Dermis blood vessel endothelial cell (primary cell): ENCODE data around the gene ARHGDIA. TPM values are rescaled to one million over a fixed set of nuclear protein-coding genes. Genes with fewer than 3 reads are reported as not detected.

Experiments
- DNase-seq: peaks from one replicate; pipeline ENCODE4 v3.0.0; 2010
- total RNA-seq: library from RNA; depleted of rRNA; stranded (reverse); fragments of >200 nt; gene quantifications from 2 replicates; pipeline ENCODE4 v1.2.3, GENCODE V29; 2014

Gene ARHGDIA
- total RNA-seq, 1 donor from 2014 or later: 195 TPM

DNA sequence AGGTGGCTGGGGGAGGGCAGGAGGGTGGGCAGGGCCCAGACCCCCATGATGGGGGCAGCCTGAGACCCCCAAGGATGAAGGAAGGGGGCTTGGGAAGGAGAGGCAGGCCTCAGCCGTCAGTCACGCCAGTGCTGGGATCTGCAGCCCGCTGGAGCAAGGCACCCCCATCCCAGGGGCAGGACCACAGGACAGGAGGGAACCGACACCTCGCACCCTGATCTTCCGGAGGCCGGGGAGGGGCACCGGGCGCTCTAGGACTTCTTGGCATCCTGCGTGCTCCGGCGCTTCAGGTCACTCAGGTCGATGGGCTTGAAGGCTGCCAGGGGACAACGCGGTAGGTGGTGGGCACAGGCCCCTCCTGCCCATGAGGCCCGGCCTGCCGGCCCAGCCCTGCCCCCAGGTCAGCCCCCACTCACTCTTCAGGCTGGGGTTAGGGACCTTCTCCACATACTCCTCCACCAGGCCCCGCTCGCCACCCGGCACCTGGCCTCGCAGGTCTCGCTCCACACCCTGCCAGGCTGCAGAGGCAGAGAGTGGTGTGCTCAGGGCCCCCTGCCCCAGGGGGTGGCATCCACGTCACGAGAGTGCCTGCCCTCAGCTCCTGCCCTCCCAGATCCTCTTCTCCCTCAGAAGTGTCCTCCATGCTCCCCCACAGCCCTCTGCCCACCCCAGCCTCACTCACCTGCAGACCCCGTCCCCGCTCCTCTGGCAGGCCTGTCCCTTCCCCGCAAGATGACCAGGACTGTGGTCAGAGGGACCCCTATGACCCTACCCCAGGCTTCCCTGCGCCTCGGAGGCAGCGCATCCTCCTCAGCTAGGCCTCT, 47.9 kb downstream of the ARHGDIA start:
- no peak for DNase-seq

GRCh38 chr17:81822312-81822637, 48.9 kb downstream of the ARHGDIA start:
- no peak for DNase-seq

DNA sequence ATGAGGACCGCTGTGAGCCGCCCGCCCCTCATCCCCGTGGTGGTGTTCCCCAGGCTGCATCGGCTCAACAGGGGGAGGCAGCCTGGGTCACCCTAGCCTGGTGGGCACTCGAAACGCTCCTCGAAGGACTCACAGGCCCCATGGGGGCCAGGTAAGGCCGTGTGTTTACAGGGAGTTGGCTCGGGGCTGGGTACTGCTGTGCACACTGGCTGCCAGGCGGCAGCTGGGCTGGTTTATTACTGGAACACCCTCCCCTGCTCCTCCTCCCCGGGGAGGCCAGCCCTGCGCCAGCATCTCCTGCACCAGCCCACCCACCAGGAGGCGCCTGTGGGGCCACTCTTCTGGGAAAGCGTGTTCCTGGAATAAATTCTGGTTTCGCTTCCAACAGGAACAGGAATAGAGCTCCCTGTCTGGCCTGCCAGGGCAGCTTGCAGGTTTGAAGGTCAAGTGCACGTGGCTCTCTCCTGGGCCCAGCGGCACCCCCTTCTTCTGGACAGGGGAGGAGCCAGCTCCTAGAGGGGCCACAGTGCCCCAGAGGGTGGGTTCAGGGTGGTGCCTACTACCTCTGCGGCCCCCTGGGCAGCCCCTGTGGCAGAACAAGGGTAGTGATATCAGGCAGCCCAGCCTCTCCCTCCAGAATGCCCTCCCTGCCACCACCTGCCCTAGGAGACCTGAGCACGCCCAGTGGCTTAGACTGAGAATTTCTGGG, 49.4 kb downstream of the ARHGDIA start:
- peak; percentile 76 for DNase-seq

DNA sequence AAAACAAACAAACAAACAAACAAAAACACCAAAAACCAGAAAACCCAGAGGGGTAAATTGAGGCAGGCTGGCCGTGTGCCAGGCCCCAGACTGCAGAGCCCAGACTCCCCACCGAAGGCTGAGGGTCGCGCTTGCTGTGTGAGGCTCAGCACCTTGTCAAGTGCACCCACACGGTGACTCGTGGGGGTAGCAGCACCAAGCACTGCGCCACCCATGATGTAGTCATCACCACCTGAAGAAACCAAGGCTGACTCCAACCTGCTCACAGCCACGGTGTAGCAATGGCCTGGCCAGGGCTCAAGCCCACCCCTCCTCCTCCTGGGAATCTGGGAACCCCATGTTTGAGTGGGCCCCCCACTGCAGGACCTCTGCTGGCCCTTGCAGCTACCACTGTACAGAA, 50.0 kb downstream of the ARHGDIA start:
- DNase-seq: no peak

DNA sequence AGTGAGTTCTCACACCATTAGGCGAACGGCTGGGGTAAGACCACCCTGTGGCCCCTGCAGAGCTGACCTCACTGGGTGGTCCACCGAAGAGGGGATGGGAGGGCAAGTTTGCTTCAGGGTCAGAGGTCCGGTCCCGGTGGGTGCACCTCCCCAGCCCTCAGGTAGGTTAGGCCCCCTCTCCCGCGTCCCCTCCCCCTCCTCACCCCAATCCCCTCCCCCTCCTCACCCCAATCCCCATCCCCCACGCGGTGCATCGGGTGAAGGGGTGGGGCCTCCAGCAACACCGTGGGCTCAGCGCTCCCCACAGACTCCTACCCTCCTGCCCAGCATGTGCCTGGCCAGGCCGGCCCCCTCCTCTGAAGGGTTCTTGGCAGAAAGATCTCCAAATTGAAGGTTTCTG, 51.4 kb downstream of the ARHGDIA start:
- no peak for DNase-seq

DNA sequence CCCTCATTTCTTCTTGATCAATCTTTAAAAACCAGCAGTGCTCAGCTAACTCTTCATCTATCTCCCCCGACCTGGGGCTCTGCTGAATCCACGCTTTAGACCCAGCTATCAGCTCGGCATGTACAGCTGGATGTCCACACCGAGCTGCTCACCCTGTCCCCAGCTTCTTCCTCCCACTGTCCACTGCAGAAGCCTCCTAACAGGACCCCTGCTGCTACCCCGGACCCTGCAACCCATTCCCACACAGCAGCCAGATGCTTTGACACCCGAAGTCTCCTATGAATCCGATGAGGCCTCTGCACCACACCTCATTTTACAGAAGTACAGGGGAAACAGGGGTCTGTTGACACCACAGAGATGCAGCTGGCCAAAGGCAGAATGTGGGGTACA, 53.4 kb downstream of the ARHGDIA start:
- DNase-seq: no peak

Other genes starting within 250 kb of the ARHGDIA start
- gene NPLOC4, start 234.2 kb downstream of the ARHGDIA start, total RNA-seq: 83.9 and 124 TPM in 2 replicates
- gene TSPAN10, start 234.1 kb downstream of the ARHGDIA start, total RNA-seq: 0.68 and 1.3 TPM in 2 replicates
- gene PDE6G, start 214.8 kb downstream of the ARHGDIA start, total RNA-seq: 3.4 and 4.1 TPM in 2 replicates
- 25.2 and 45.1 TPM in 2 replicates for gene OXLD1, start 204.7 kb downstream of the ARHGDIA start, total RNA-seq
- gene CCDC137, start 204.6 kb downstream of the ARHGDIA start, total RNA-seq: 11.1 and 14.1 TPM in 2 replicates
- gene ARL16, start 187.5 kb downstream of the ARHGDIA start, total RNA-seq: 21.0 and 25.2 TPM in 2 replicates
- 59.7 and 98.5 TPM in 2 replicates for gene HGS, start 187.3 kb downstream of the ARHGDIA start, total RNA-seq
- gene MRPL12, start 168.0 kb downstream of the ARHGDIA start, total RNA-seq: 8.2 and 10.9 TPM in 2 replicates
- gene SLC25A10, start 159.1 kb downstream of the ARHGDIA start, total RNA-seq: 11.4 and 28.4 TPM in 2 replicates
- 0.17 TPM in 1 of 2 replicates, not detected in the other for gene GCGR, start 67.2 kb downstream of the ARHGDIA start, total RNA-seq
- gene MCRIP1, start 38.0 kb downstream of the ARHGDIA start, total RNA-seq: 79.9 and 138 TPM in 2 replicates
- not detected in 2 replicates for gene PPP1R27, start 36.3 kb downstream of the ARHGDIA start, total RNA-seq
- gene P4HB, start 10.8 kb downstream of the ARHGDIA start, total RNA-seq: 1,052 and 1,490 TPM in 2 replicates
- 172 and 224 TPM in 2 replicates for gene ALYREF, start 20.2 kb upstream of the ARHGDIA start, total RNA-seq
- 79.9 and 128 TPM in 2 replicates for gene ANAPC11, start 20.4 kb upstream of the ARHGDIA start, total RNA-seq
- gene NPB, start 30.9 kb upstream of the ARHGDIA start, total RNA-seq: 0.28 TPM in 1 of 2 replicates, not detected in the other
- 41.0 and 80.1 TPM in 2 replicates for gene PCYT2, start 40.1 kb upstream of the ARHGDIA start, total RNA-seq
- gene SIRT7, start 46.8 kb upstream of the ARHGDIA start, total RNA-seq: 17.3 and 21.1 TPM in 2 replicates
- gene MAFG, start 56.4 kb upstream of the ARHGDIA start, total RNA-seq: 19.7 and 22.4 TPM in 2 replicates
- gene PYCR1, start 66.0 kb upstream of the ARHGDIA start, total RNA-seq: 59.4 and 97.8 TPM in 2 replicates
- not detected in 2 replicates for gene MYADML2, start 75.9 kb upstream of the ARHGDIA start, total RNA-seq
- 0.09 TPM in 1 of 2 replicates, not detected in the other for gene NOTUM, start 89.8 kb upstream of the ARHGDIA start, total RNA-seq
- gene ASPSCR1, start 106.3 kb upstream of the ARHGDIA start, total RNA-seq: 18.3 and 20.1 TPM in 2 replicates
- 27.0 and 33.0 TPM in 2 replicates for gene CENPX, start 151.5 kb upstream of the ARHGDIA start, total RNA-seq
- 15.1 and 23.3 TPM in 2 replicates for gene LRRC45, start 152.0 kb upstream of the ARHGDIA start, total RNA-seq
- 9.0 and 14.0 TPM in 2 replicates for gene RAC3, start 160.3 kb upstream of the ARHGDIA start, total RNA-seq
- gene DCXR, start 166.4 kb upstream of the ARHGDIA start, total RNA-seq: 56.8 and 63.8 TPM in 2 replicates
- gene RFNG, start 180.5 kb upstream of the ARHGDIA start, total RNA-seq: 22.6 and 34.9 TPM in 2 replicates
- gene GPS1, start 180.6 kb upstream of the ARHGDIA start, total RNA-seq: 84.2 and 112 TPM in 2 replicates
- 72.5 and 72.7 TPM in 2 replicates for gene DUS1L, start 194.5 kb upstream of the ARHGDIA start, total RNA-seq
- gene FASN, start 226.9 kb upstream of the ARHGDIA start, total RNA-seq: 51.1 and 216 TPM in 2 replicates